ENCODE data around the gene GFRAL. TPM values are rescaled to one million over a fixed set of nuclear protein-coding genes. Genes with fewer than 3 reads are reported as not detected.

GFRAL gene
- total RNA-seq, 1 experiment from 2014 or later = not detected

DNA sequence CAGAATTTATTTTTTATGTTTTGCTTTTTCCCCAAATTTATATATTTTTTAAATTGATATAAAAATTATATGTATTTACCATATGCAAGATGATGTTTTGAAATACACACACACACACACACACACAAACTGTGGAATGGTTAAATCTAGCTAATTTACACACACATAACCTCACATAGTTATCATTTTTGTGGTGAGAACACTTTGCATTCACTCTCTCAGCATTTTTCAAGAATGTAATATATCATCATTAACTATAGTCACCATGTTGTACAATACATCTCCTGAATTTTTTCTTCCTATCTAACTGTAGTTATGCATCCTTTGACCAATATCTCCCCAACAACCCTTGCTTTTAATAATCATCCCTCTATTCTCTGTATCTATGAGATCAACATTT lies 52.2 kb downstream of the GFRAL start:
- Histone ChIP-seq H3K27me3 (ENCODE audit: insufficient read depth, low read length) (peaks cover 29% of the 10 kb centered on the region), H3K4me3 (replicated peaks in 1 of 2; ENCODE audit: low read depth in 1 of 2, low read length in 2 of 2) (no peak overlapping the region), H3K9me3 (ENCODE audit: control insufficient read depth in 1 of 2, insufficient read depth in 1 of 2, low read depth in 1 of 2, low read length in 2 of 2) (no peaks in the 10 kb centered on the region), H3K4me2 (ENCODE audit: low read length) (no peak overlapping the region), H3K4me1 (ENCODE audit: control insufficient read depth in 1 of 2, insufficient read depth in 2 of 2, low read length in 2 of 2) (no peaks in the 10 kb centered on the region), H4K20me1 (ENCODE audit: insufficient read depth) (no peaks in the 10 kb centered on the region), H3K79me2 (ENCODE audit: insufficient read depth, low read length) (no peaks in the 10 kb centered on the region), H3K36me3 (ENCODE audit: control insufficient read depth in 1 of 2, insufficient read depth in 2 of 2, low read length in 2 of 2) (no peaks in the 10 kb centered on the region), H3K27ac (ENCODE audit: low read depth, low read length) (no peak overlapping the region), H2AFZ (ENCODE audit: low read depth, low read length, poor library complexity, severe bottlenecking) (no peak overlapping the region), H3K9ac (ENCODE audit: low read length) (no peak overlapping the region), H3K9me2 (ENCODE audit: insufficient read depth) (no peaks in the 10 kb centered on the region)
- no peak for ATAC-seq
- ChIA-PET CTCF (no interaction called here), RAD21 (ENCODE audit: low non-redundant PET in 1 of 2, low total read pairs in 2 of 2, uncharacterized antibody in 2 of 2, unreplicated experiment in 2 of 2) (no interaction called here), POLR2A (no interaction called here)
- DNase-seq (ENCODE audit: low read depth, low spot score) = no peak
- BruUV-seq (replicated peaks) = no TSS peak
- intact Hi-C loops (cut with micrococcal nuclease) = no loop called here
- no peak for TF ChIP-seq RAD21 (IDR thresholded peaks at IDR 0.05; ENCODE audit: low read depth)
- no peak for TF ChIP-seq CEBPB (IDR thresholded peaks at IDR 0.05; ENCODE audit: low read depth)
- no peak for TF ChIP-seq ZNF274 (IDR thresholded peaks at IDR 0.05; ENCODE audit: low read depth, low read length)
- TF ChIP-seq EGR1 (IDR thresholded peaks at IDR 0.05; ENCODE audit: low read depth) = no peak
- TF ChIP-seq CBX3 (IDR thresholded peaks at IDR 0.05; ENCODE audit: low read depth) = no peak
- TF ChIP-seq TCF7L2 (IDR thresholded peaks at IDR 0.05; ENCODE audit: borderline replicate concordance, extremely low read depth, insufficient read depth, insufficient read length) = no peak
- TF ChIP-seq ELF1 (IDR thresholded peaks at IDR 0.05; ENCODE audit: borderline replicate concordance, low read depth) = no peak
- TF ChIP-seq, protein P1, sequence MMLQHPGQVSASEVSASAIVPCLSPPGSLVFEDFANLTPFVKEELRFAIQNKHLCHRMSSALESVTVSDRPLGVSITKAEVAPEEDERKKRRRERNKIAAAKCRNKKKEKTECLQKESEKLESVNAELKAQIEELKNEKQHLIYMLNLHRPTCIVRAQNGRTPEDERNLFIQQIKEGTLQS (IDR thresholded peaks at IDR 0.05) = no peak
- no peak for TF ChIP-seq EZH2phosphoT487 (IDR thresholded peaks at IDR 0.05; ENCODE audit: borderline replicate concordance)
- no peak for TF ChIP-seq SIN3A (IDR thresholded peaks at IDR 0.05; ENCODE audit: low read depth)
- TF ChIP-seq POLR2AphosphoS5 (IDR thresholded peaks at IDR 0.05; ENCODE audit: low read depth, low read length) = no peak
- TF ChIP-seq, protein P2, sequence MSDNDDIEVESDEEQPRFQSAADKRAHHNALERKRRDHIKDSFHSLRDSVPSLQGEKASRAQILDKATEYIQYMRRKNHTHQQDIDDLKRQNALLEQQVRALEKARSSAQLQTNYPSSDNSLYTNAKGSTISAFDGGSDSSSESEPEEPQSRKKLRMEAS (IDR thresholded peaks at IDR 0.05) = no peak
- TF ChIP-seq, protein P3, sequence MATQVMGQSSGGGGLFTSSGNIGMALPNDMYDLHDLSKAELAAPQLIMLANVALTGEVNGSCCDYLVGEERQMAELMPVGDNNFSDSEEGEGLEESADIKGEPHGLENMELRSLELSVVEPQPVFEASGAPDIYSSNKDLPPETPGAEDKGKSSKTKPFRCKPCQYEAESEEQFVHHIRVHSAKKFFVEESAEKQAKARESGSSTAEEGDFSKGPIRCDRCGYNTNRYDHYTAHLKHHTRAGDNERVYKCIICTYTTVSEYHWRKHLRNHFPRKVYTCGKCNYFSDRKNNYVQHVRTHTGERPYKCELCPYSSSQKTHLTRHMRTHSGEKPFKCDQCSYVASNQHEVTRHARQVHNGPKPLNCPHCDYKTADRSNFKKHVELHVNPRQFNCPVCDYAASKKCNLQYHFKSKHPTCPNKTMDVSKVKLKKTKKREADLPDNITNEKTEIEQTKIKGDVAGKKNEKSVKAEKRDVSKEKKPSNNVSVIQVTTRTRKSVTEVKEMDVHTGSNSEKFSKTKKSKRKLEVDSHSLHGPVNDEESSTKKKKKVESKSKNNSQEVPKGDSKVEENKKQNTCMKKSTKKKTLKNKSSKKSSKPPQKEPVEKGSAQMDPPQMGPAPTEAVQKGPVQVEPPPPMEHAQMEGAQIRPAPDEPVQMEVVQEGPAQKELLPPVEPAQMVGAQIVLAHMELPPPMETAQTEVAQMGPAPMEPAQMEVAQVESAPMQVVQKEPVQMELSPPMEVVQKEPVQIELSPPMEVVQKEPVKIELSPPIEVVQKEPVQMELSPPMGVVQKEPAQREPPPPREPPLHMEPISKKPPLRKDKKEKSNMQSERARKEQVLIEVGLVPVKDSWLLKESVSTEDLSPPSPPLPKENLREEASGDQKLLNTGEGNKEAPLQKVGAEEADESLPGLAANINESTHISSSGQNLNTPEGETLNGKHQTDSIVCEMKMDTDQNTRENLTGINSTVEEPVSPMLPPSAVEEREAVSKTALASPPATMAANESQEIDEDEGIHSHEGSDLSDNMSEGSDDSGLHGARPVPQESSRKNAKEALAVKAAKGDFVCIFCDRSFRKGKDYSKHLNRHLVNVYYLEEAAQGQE (IDR thresholded peaks at IDR 0.05; ENCODE audit: low read depth) = no peak
- TF ChIP-seq FOSL1 (IDR thresholded peaks at IDR 0.05; ENCODE audit: low read depth) = no peak
- TF ChIP-seq SRF (IDR thresholded peaks at IDR 0.05; ENCODE audit: low read depth) = no peak
- no peak for TF ChIP-seq POLR2A (IDR thresholded peaks at IDR 0.05; ENCODE audit: borderline replicate concordance, extremely low read depth, insufficient read depth, insufficient read length)
- TF ChIP-seq, protein P4, sequence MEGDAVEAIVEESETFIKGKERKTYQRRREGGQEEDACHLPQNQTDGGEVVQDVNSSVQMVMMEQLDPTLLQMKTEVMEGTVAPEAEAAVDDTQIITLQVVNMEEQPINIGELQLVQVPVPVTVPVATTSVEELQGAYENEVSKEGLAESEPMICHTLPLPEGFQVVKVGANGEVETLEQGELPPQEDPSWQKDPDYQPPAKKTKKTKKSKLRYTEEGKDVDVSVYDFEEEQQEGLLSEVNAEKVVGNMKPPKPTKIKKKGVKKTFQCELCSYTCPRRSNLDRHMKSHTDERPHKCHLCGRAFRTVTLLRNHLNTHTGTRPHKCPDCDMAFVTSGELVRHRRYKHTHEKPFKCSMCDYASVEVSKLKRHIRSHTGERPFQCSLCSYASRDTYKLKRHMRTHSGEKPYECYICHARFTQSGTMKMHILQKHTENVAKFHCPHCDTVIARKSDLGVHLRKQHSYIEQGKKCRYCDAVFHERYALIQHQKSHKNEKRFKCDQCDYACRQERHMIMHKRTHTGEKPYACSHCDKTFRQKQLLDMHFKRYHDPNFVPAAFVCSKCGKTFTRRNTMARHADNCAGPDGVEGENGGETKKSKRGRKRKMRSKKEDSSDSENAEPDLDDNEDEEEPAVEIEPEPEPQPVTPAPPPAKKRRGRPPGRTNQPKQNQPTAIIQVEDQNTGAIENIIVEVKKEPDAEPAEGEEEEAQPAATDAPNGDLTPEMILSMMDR (IDR thresholded peaks at IDR 0.05 in 2 of 3, conservative IDR thresholded peaks at IDR 0.05 in 1 of 3; ENCODE audit: borderline replicate concordance in 1 of 3, insufficient read depth in 1 of 3, low read depth in 2 of 3, low read length in 2 of 3) = no peak
- no peak for TF ChIP-seq ZFX (IDR thresholded peaks at IDR 0.05)
- TF ChIP-seq, protein P5, sequence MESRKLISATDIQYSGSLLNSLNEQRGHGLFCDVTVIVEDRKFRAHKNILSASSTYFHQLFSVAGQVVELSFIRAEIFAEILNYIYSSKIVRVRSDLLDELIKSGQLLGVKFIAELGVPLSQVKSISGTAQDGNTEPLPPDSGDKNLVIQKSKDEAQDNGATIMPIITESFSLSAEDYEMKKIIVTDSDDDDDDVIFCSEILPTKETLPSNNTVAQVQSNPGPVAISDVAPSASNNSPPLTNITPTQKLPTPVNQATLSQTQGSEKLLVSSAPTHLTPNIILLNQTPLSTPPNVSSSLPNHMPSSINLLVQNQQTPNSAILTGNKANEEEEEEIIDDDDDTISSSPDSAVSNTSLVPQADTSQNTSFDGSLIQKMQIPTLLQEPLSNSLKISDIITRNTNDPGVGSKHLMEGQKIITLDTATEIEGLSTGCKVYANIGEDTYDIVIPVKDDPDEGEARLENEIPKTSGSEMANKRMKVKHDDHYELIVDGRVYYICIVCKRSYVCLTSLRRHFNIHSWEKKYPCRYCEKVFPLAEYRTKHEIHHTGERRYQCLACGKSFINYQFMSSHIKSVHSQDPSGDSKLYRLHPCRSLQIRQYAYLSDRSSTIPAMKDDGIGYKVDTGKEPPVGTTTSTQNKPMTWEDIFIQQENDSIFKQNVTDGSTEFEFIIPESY (IDR thresholded peaks at IDR 0.05; ENCODE audit: extremely low read depth, insufficient replicate concordance, low read length) = no peak

Measured in HCT116 (cell line).